ENCODE data around the gene PAXIP1. TPM values are rescaled to one million over a fixed set of nuclear protein-coding genes. Genes with fewer than 3 reads are reported as not detected.
"Not testable (repeated sequence)": the region's sequence is repeated elsewhere in the genome, so short reads cannot be mapped to it uniquely, and the experiment has no call there.

PAXIP1 gene
- total and polyA plus RNA-seq, 8 donors, result 10.6 to 22.3 (median 19.6) TPM

GRCh38 chr7:155038335-155038734, 35.4 kb upstream of the PAXIP1 start:
- no peaks in the 10 kb centered on the region for H3K4me1 ChIP-seq
- H3K4me3 ChIP-seq, result no peak overlapping the region
- ATAC-seq (no peak), DNase-seq (no peak)
- H3K36me3 ChIP-seq, result no peaks in the 10 kb centered on the region
- H3K27ac ChIP-seq, result no peak overlapping the region
- intact Hi-C loops (cut with DNase I), result no loop called here
- peaks cover 0 to 3% of the 10 kb centered on the region in 2 donors for H3K9me3 ChIP-seq
- no peaks in the 10 kb centered on the region for H3K27me3 ChIP-seq
- no peak for TF ChIP-seq CTCF (IDR thresholded peaks at IDR 0.05)

GRCh38 chr7:155034495-155034894, 31.6 kb upstream of the PAXIP1 start:
- H3K27ac ChIP-seq; H3K4me3 ChIP-seq; H3K36me3 ChIP-seq; intact Hi-C loops (cut with DNase I); H3K4me1 ChIP-seq; H3K9me3 ChIP-seq; DNase-seq; ATAC-seq; H3K27me3 ChIP-seq: not testable (repeated sequence)

- ATAC-seq (no peak), DNase-seq (no peak)
- H3K4me3 ChIP-seq, result no peak overlapping the region
- no peak for TF ChIP-seq CTCF (IDR thresholded peaks at IDR 0.05)
- no peaks in the 10 kb centered on the region for H3K27me3 ChIP-seq
- intact Hi-C loops (cut with DNase I), result no loop called here
- H3K36me3 ChIP-seq, result no peaks in the 10 kb centered on the region
- H3K4me1 ChIP-seq, result no peaks in the 10 kb centered on the region
- no peak overlapping the region for H3K27ac ChIP-seq
- no peaks in the 10 kb centered on the region for H3K9me3 ChIP-seq
Observed at GRCh38 chr7:155032978-155033377, 30.1 kb upstream of the PAXIP1 start.

GRCh38 chr7:155027879-155028278, 25.0 kb upstream of the PAXIP1 start:
- ATAC-seq (no peak), DNase-seq (no peak)
- no peak overlapping the region for H3K27ac ChIP-seq
- no peak for TF ChIP-seq CTCF (IDR thresholded peaks at IDR 0.05)
- H3K36me3 ChIP-seq, result no peaks in the 10 kb centered on the region
- no peak overlapping the region for H3K4me3 ChIP-seq
- no peaks in the 10 kb centered on the region for H3K27me3 ChIP-seq
- intact Hi-C loops (cut with DNase I), result no loop called here
- H3K4me1 ChIP-seq, result no peaks in the 10 kb centered on the region
- H3K9me3 ChIP-seq, result no peaks in the 10 kb centered on the region

- no peak overlapping the region for H3K4me3 ChIP-seq
- H3K9me3 ChIP-seq, result no peaks in the 10 kb centered on the region
- no peaks in the 10 kb centered on the region for H3K4me1 ChIP-seq
- DNase-seq (no peak), ATAC-seq (no peak)
- TF ChIP-seq CTCF (IDR thresholded peaks at IDR 0.05), result no peak
- H3K27ac ChIP-seq, result no peak overlapping the region
- intact Hi-C loops (cut with DNase I), result no loop called here
- no peaks in the 10 kb centered on the region for H3K27me3 ChIP-seq
- no peaks in the 10 kb centered on the region for H3K36me3 ChIP-seq
Observed at GRCh38 chr7:155021699-155022145, 18.8 kb upstream of the PAXIP1 start.

- Histone ChIP-seq H3K36me3 (no peaks in the 10 kb centered on the region), H3K4me1 (no peaks in the 10 kb centered on the region), H3K9me3 (no peaks in the 10 kb centered on the region), H3K27ac (no peak overlapping the region), H3K4me3 (no peak overlapping the region), H3K27me3 (no peaks in the 10 kb centered on the region)
- intact Hi-C loops (cut with DNase I), result no loop called here
- DNase-seq (no peak), ATAC-seq (no peak)
- no peak for TF ChIP-seq CTCF (IDR thresholded peaks at IDR 0.05)
Observed at GRCh38 chr7:155020996-155021395, 18.1 kb upstream of the PAXIP1 start.
